WTC11 (cell line): ENCODE data around the gene MED23. TPM values are rescaled to one million over a fixed set of nuclear protein-coding genes. Genes with fewer than 3 reads are reported as not detected.

Source experiments
- ATAC-seq: fragments of 200-7000 bp; cut with Tn5 transposase; 2 replicates; pipeline ENCODE4 v1.10.0; 2021; ENCODE audit warnings: mild to moderate bottlenecking, moderate library complexity
- CTCF ChIA-PET: fragments of 300-600 bp; sonication (Branson Sonifier 250); formaldehyde crosslinking; loops from one replicate; lab custom pipeline; 2021; ENCODE audit warnings: antibody characterized with exemption; lab: Charles Lee
- POLR2A ChIA-PET: fragments of 350-600 bp; sonication (Branson Sonifier 250); formaldehyde crosslinking; loops from one replicate; lab custom pipeline; 2021; ENCODE audit warnings: antibody characterized with exemption; lab: Charles Lee
- DNase-seq: peaks from one replicate; pipeline ENCODE4 v3.0.0; 2021; ENCODE audit warnings: low spot score
- H3K27ac Mint-ChIP-seq: 2 replicates; pipeline ENCODE4 v1.8.0; 2021; ENCODE audit warnings: mixed read lengths
- H3K27me3 Mint-ChIP-seq: 2 replicates; pipeline ENCODE4 v1.8.0; 2021; ENCODE audit warnings: low read depth, mild to moderate bottlenecking, moderate library complexity, mixed read lengths
- H3K36me3 Mint-ChIP-seq: 2 replicates; pipeline ENCODE4 v1.8.0; 2021; ENCODE audit warnings: mixed read lengths
- H3K4me1 Mint-ChIP-seq: 2 replicates; pipeline ENCODE4 v1.8.0; 2022; ENCODE audit warnings: mixed read lengths
- H3K4me3 Mint-ChIP-seq: 2 replicates; pipeline ENCODE4 v1.8.0; 2021; ENCODE audit warnings: mild to moderate bottlenecking, moderate library complexity, mixed read lengths
- H3K9me3 Mint-ChIP-seq: 2 replicates; pipeline ENCODE4 v1.8.0; 2021; ENCODE audit warnings: mixed read lengths
- ARID4B ChIP-seq: sonication (generic); formaldehyde crosslinking; IDR thresholded peaks from 2 replicates; pipeline ENCODE4 v1.8.0; 2023; ENCODE audit warnings: missing genetic modification reagents, mild to moderate bottlenecking, borderline replicate concordance
- ATF2 ChIP-seq: sonication (generic); formaldehyde crosslinking; IDR thresholded peaks from 2 replicates; pipeline ENCODE4 v1.8.1; 2022; ENCODE audit warnings: low read depth, missing genetic modification reagents, borderline replicate concordance
- ELF4 ChIP-seq: sonication (generic); formaldehyde crosslinking; IDR thresholded peaks from 2 replicates; pipeline ENCODE4 v1.8.1; 2022; ENCODE audit warnings: low read depth, mild to moderate bottlenecking, moderate library complexity, missing genetic modification reagents
- FOXJ3 ChIP-seq: sonication (generic); formaldehyde crosslinking; IDR thresholded peaks from 2 replicates; pipeline ENCODE4 v1.9.0; 2021; ENCODE audit warnings: missing genetic modification reagents, mild to moderate bottlenecking, borderline replicate concordance
- FOXP1 ChIP-seq: sonication (generic); formaldehyde crosslinking; IDR thresholded peaks from 2 replicates; pipeline ENCODE4 v1.8.0; 2022; ENCODE audit warnings: missing genetic modification reagents, mild to moderate bottlenecking, moderate library complexity, borderline replicate concordance
- FOXP4 ChIP-seq: sonication (generic); formaldehyde crosslinking; IDR thresholded peaks from 2 replicates; pipeline ENCODE4 v1.8.0; 2022; ENCODE audit warnings: mild to moderate bottlenecking, missing genetic modification reagents
- IRF1 ChIP-seq: sonication (generic); formaldehyde crosslinking; IDR thresholded peaks from 2 replicates; pipeline ENCODE4 v1.8.0; 2023; ENCODE audit warnings: missing genetic modification reagents
- JAZF1 ChIP-seq: fragments of 250-450 bp; sonication (Bioruptor Pico); IDR thresholded peaks from 2 replicates; pipeline ENCODE4 v1.9.0; 2021; ENCODE audit warnings: moderate library complexity, mild to moderate bottlenecking, inconsistent platforms
- MYBL2 ChIP-seq: sonication (generic); formaldehyde crosslinking; IDR thresholded peaks from 2 replicates; pipeline ENCODE4 v1.8.1; 2023; ENCODE audit warnings: mild to moderate bottlenecking, moderate library complexity, missing genetic modification reagents
- NFATC4 ChIP-seq: fragments of 250-450 bp; sonication (Bioruptor Pico); IDR thresholded peaks from 2 replicates; pipeline ENCODE4 v1.9.0; 2021; ENCODE audit warnings: mild to moderate bottlenecking
- NFYB ChIP-seq: sonication (generic); formaldehyde crosslinking; conservative IDR thresholded peaks from 2 replicates; pipeline ENCODE4 v1.8.0; 2022; ENCODE audit warnings: low read depth, missing genetic modification reagents
- SMAD3 ChIP-seq: sonication (generic); formaldehyde crosslinking; IDR thresholded peaks from 2 replicates; pipeline ENCODE4 v1.8.0; 2022; ENCODE audit warnings: missing genetic modification reagents, mild to moderate bottlenecking, borderline replicate concordance
- SOX15 ChIP-seq: fragments of 250-450 bp; sonication (Bioruptor Pico); IDR thresholded peaks from 2 replicates; pipeline ENCODE4 v1.9.0; 2021; ENCODE audit warnings: mild to moderate bottlenecking
- SP1 ChIP-seq: sonication (generic); formaldehyde crosslinking; conservative IDR thresholded peaks from 2 replicates; pipeline ENCODE4 v1.8.1; 2022; ENCODE audit warnings: missing genetic modification reagents
- TCF7 ChIP-seq: sonication (generic); formaldehyde crosslinking; IDR thresholded peaks from 2 replicates; pipeline ENCODE4 v1.8.0; 2022; ENCODE audit warnings: mild to moderate bottlenecking, low read depth, missing genetic modification reagents, moderate library complexity
- USF2 ChIP-seq: sonication (generic); formaldehyde crosslinking; IDR thresholded peaks from 2 replicates; pipeline ENCODE4 v1.8.1; 2023; ENCODE audit warnings: mild to moderate bottlenecking, missing genetic modification reagents, moderate library complexity
- ZBTB43 ChIP-seq: sonication (generic); formaldehyde crosslinking; IDR thresholded peaks from 2 replicates; pipeline ENCODE4 v1.8.1; 2023; ENCODE audit warnings: mild to moderate bottlenecking, missing genetic modification reagents
- ZNF263 ChIP-seq: sonication (generic); formaldehyde crosslinking; IDR thresholded peaks from 2 replicates; pipeline ENCODE4 v1.8.1; 2022; ENCODE audit warnings: low read depth, mild to moderate bottlenecking, moderate library complexity, missing genetic modification reagents
- ZNF317 ChIP-seq: sonication (generic); formaldehyde crosslinking; IDR thresholded peaks from 2 replicates; pipeline ENCODE4 v1.8.1; 2023; ENCODE audit warnings: low read depth, mild to moderate bottlenecking, moderate library complexity, missing genetic modification reagents, borderline replicate concordance
- ZNF396 ChIP-seq: fragments of 250-450 bp; sonication (Bioruptor Pico); IDR thresholded peaks from 2 replicates; pipeline ENCODE4 v1.8.0; 2021; ENCODE audit warnings: mild to moderate bottlenecking, moderate library complexity, borderline replicate concordance
- ZNF512 ChIP-seq: sonication (generic); formaldehyde crosslinking; IDR thresholded peaks from 2 replicates; pipeline ENCODE4 v1.8.1; 2022; ENCODE audit warnings: missing genetic modification reagents, borderline replicate concordance
- total RNA-seq: library from RNA; stranded (reverse); gene quantifications from 3 replicates; pipeline ENCODE4 v1.2.3, GENCODE V29; 2021

Gene MED23
- total RNA-seq, 1 experiment from 2014 or later: 19.0 TPM

- CTCF ChIA-PET: interaction anchor here (1.6 kb wide), 1 partner anchor 18 kb away, joined by 8 read pairs; the partner anchor contains the start of gene MED23
Measured at GRCh38 chr6:131646249-131646670, 18.2 kb upstream of the MED23 start.

GRCh38 chr6:131645846-131646245, 17.8 kb upstream of the MED23 start:
- no peak overlapping the region for H3K27ac Mint-ChIP-seq
- POLR2A ChIA-PET: no interaction called here
- DNase-seq (no peak), ATAC-seq (no peak)
- no peak overlapping the region for H3K4me3 Mint-ChIP-seq
- no peaks in the 10 kb centered on the region for H3K36me3 Mint-ChIP-seq
- no peaks in the 10 kb centered on the region for H3K4me1 Mint-ChIP-seq
- no peaks in the 10 kb centered on the region for H3K9me3 Mint-ChIP-seq
- H3K27me3 Mint-ChIP-seq: peaks cover 14% of the 10 kb centered on the region
- CTCF ChIA-PET: interaction anchor here (1.6 kb wide), 1 partner anchor 18 kb away, joined by 8 read pairs; the partner anchor contains the start of gene MED23
- no peak for TF ChIP-seq TCF7
- TF ChIP-seq JAZF1 (CRISPR knock-in tag): no peak
- TF ChIP-seq ZNF396 (CRISPR knock-in tag): no peak
- no peak for TF ChIP-seq ARID4B
- no peak for TF ChIP-seq ZNF263 (CRISPR knock-in tag)
- no peak for TF ChIP-seq ZNF317 (CRISPR knock-in tag)
- no peak for TF ChIP-seq FOXP4 (CRISPR knock-in tag)
- TF ChIP-seq FOXP1 (CRISPR knock-in tag): no peak
- TF ChIP-seq ZBTB43 (CRISPR knock-in tag): no peak
- TF ChIP-seq SP1 (CRISPR knock-in tag): no peak
- TF ChIP-seq ELF4 (CRISPR knock-in tag): no peak
- no peak for TF ChIP-seq NFATC4
- TF ChIP-seq ZNF512 (CRISPR knock-in tag): no peak

More at GRCh38 chr6:131646249-131646670, 18.2 kb upstream of the MED23 start:
- no peak for ATAC-seq
- DNase-seq: no peak
- TF ChIP-seq USF2 (CRISPR knock-in tag): no peak
- TF ChIP-seq NFYB: no peak
- TF ChIP-seq MYBL2 (CRISPR knock-in tag): no peak
- TF ChIP-seq ZNF396 (CRISPR knock-in tag): no peak
- TF ChIP-seq IRF1: no peak
- TF ChIP-seq SMAD3 (CRISPR knock-in tag): no peak
- TF ChIP-seq NFATC4: no peak
- no peak for TF ChIP-seq SOX15 (CRISPR knock-in tag)
- no peak for TF ChIP-seq FOXJ3 (CRISPR knock-in tag)
- no peak for TF ChIP-seq ATF2 (CRISPR knock-in tag)
- H3K4me3 Mint-ChIP-seq: no peak overlapping the region
- no peak overlapping the region for H3K27ac Mint-ChIP-seq
- peaks cover 18% of the 10 kb centered on the region for H3K27me3 Mint-ChIP-seq
- H3K4me1 Mint-ChIP-seq: no peaks in the 10 kb centered on the region
- no peaks in the 10 kb centered on the region for H3K36me3 Mint-ChIP-seq
- no peaks in the 10 kb centered on the region for H3K9me3 Mint-ChIP-seq
- POLR2A ChIA-PET: no interaction called here
